22Rv1 (cell line): ENCODE measurements around the gene MTG2.

Source experiments
- CTCF ChIP-seq: fragments of 450-650 bp; IDR thresholded peaks from 2 replicates; pipeline ENCODE4 v1.5.1; 2017; ENCODE audit warnings: mild to moderate bottlenecking
- ZFX ChIP-seq: fragments of 450-650 bp; IDR thresholded peaks from 2 replicates; pipeline ENCODE4 v1.6.1; 2017; ENCODE audit warnings: antibody characterized with exemption, borderline replicate concordance

DNA sequence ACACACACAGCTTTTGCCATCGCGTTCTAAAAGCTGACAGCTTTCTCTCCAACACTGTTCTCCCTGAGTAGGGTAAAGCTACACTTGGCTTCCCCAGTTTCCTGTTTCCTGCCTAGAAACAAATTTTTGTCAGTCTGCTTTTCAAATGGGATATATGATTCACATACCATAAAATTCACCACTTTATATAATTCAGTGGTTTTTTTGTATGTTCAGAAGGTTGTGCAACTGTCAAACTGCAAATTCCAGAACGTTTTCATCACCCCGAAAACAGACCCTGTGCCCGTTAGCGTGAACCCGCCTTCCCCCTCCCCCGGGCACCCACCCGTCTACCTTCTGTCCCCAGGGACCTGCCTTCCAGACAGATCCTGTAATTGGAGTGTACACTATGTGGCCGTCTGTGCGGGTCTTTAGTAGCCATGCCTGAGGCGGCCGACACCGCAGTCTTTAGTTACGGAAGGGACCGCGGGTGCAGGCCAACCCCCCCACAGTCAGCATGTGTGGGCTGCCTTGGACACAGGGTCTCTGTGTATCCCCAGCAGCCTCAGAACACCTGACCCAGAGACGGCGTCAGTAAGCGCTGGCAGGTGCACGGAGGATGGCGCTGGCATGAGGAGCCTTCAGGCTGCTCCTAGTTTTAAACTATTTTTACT, 20.7 kb downstream of the MTG2 start:
- TF ChIP-seq CTCF (no peak), ZFX (no peak)
